IMR-90 (cell line): ENCODE results near the gene CIAO2A. TPM values are rescaled to one million over a fixed set of nuclear protein-coding genes. Genes with fewer than 3 reads are reported as not detected.

Experiments used
- ATAC-seq: fragments of 200-7000 bp; cut with Tn5 transposase; 2 replicates; pipeline ENCODE4 v1.9.1; 2020; ENCODE audit warnings: low read depth, mild to moderate bottlenecking, moderate library complexity
- BruUV-seq: library from RNA; stranded (reverse); fragments of 400-500 nt; replicated peaks from 2 replicates; lab custom pipeline; 2021; lab: Mats Ljungman, UMichigan
- CTCF ChIA-PET: fragments of 300-600 bp; formaldehyde crosslinking; extraction: SDS; loops from one replicate; lab custom pipeline; 2021; ENCODE audit warnings: antibody characterized with exemption; lab: Yijun Ruan, JAX
- POLR2A ChIA-PET: fragments of 300-600 bp; sonication (Branson Sonifier 250); formaldehyde crosslinking; loops from one replicate; lab custom pipeline; 2022; ENCODE audit warnings: antibody characterized with exemption; ENCODE audit not compliant: unreplicated experiment; lab: Charles Lee
- DNase-seq: peaks from one replicate; pipeline ENCODE4 v3.0.0; 2013
- H2AFZ ChIP-seq: replicated peaks from 2 replicates; pipeline ENCODE3; 2013; ENCODE audit warnings: low read length, mild to moderate bottlenecking; ENCODE audit not compliant: poor library complexity
- H2AK5ac ChIP-seq: 2 replicates; pipeline ENCODE4 v1.6.1; 2013; ENCODE audit warnings: low read depth, low read length, inconsistent platforms
- H2AK9ac ChIP-seq: replicated peaks from 2 replicates; pipeline ENCODE3; 2013; ENCODE audit warnings: mild to moderate bottlenecking, low read depth, low read length, moderate library complexity; ENCODE audit not compliant: poor library complexity
- H2BK120ac ChIP-seq: 2 replicates; pipeline ENCODE4 v1.6.1; 2013; ENCODE audit warnings: low read depth, low read length, inconsistent platforms
- H2BK15ac ChIP-seq: 3 replicates; pipeline ENCODE4 v1.6.1; 2013; ENCODE audit warnings: low read depth, low read length, inconsistent platforms
- H2BK20ac ChIP-seq: 2 replicates; pipeline ENCODE4 v1.6.1; 2013; ENCODE audit warnings: low read depth, mild to moderate bottlenecking, inconsistent platforms, low read length, moderate library complexity
- H2BK5ac ChIP-seq: 2 replicates; pipeline ENCODE4 v1.6.1; 2013; ENCODE audit warnings: mild to moderate bottlenecking, low read depth, low read length, inconsistent platforms; ENCODE audit not compliant: poor library complexity, severe bottlenecking
- H3K14ac ChIP-seq: replicated peaks from 2 replicates; pipeline ENCODE4 v1.6.1; 2013; ENCODE audit warnings: low read depth, low read length, inconsistent platforms
- H3K18ac ChIP-seq: 2 replicates; pipeline ENCODE4 v1.6.1; 2013; ENCODE audit warnings: low read depth, low read length, control low read depth
- H3K23ac ChIP-seq: 2 replicates; pipeline ENCODE4 v1.6.1; 2013; ENCODE audit warnings: low read depth, low read length, inconsistent platforms
- H3K27ac ChIP-seq: 2 replicates; pipeline ENCODE4 v1.5.1; 2013; ENCODE audit warnings: mild to moderate bottlenecking, control low read depth, low read length; ENCODE audit not compliant: insufficient read depth
- H3K27me3 ChIP-seq: 2 replicates; pipeline ENCODE4 v1.6.1; 2013; ENCODE audit warnings: low read length; ENCODE audit not compliant: control insufficient read depth, insufficient read depth
- H3K36me3 ChIP-seq: 2 replicates; pipeline ENCODE4 v1.6.1; 2013; ENCODE audit warnings: low read length, mixed read lengths; ENCODE audit not compliant: control insufficient read depth, insufficient read depth
- H3K4ac ChIP-seq: 2 replicates; pipeline ENCODE4 v1.6.1; 2013; ENCODE audit warnings: low read depth, low read length, inconsistent platforms
- H3K4me1 ChIP-seq: 2 replicates; pipeline ENCODE4 v1.6.1; 2013; ENCODE audit warnings: low read length, mixed read lengths; ENCODE audit not compliant: control insufficient read depth, insufficient read depth
- H3K4me2 ChIP-seq: 2 replicates; pipeline ENCODE4 v1.6.1; 2013; ENCODE audit warnings: low read depth, mild to moderate bottlenecking, control low read depth, low read length, moderate library complexity
- H3K4me3 ChIP-seq: 2 replicates; pipeline ENCODE4 v1.5.1; 2013; ENCODE audit warnings: low read depth, mild to moderate bottlenecking, control low read depth, low read length, moderate library complexity; ENCODE audit not compliant: insufficient read depth
- H3K56ac ChIP-seq: 2 replicates; pipeline ENCODE4 v1.6.1; 2013; ENCODE audit warnings: low read length, inconsistent platforms; ENCODE audit not compliant: insufficient read depth; ENCODE audit errors: extremely low read depth
- H3K79me1 ChIP-seq, 2 experiments: 2 replicates each; pipeline ENCODE4 v1.6.1; 2013; ENCODE audit warnings: low read length in 2 of 2, inconsistent platforms in 1 of 2, low read depth in 1 of 2
- H3K9ac ChIP-seq: 2 replicates; pipeline ENCODE4 v1.6.1; 2013; ENCODE audit warnings: low read depth, low read length, control low read depth
- H3K9me1 ChIP-seq: 2 replicates; pipeline ENCODE4 v1.6.1; 2013; ENCODE audit warnings: low read length, inconsistent platforms; ENCODE audit not compliant: insufficient read depth
- H3K9me3 ChIP-seq: 2 replicates; pipeline ENCODE4 v1.6.1; 2013; ENCODE audit warnings: low read length; ENCODE audit not compliant: control insufficient read depth, insufficient read depth
- H4K20me1 ChIP-seq: 2 replicates; pipeline ENCODE4 v1.6.1; 2013; ENCODE audit warnings: low read length, inconsistent platforms; ENCODE audit not compliant: insufficient read depth
- H4K5ac ChIP-seq: 2 replicates; pipeline ENCODE4 v1.6.1; 2013; ENCODE audit warnings: mild to moderate bottlenecking, low read depth, low read length, control low read depth
- H4K8ac ChIP-seq, 2 experiments: 2 replicates each; pipeline ENCODE4 v1.6.1; 2013; ENCODE audit warnings: low read depth in 2 of 2, low read length in 2 of 2, control low read depth in 1 of 2, inconsistent platforms in 1 of 2
- H4K91ac ChIP-seq: 2 replicates; pipeline ENCODE4 v1.6.1; 2013; ENCODE audit warnings: low read depth, low read length, inconsistent platforms; ENCODE audit not compliant: insufficient read depth
- BHLHE40 ChIP-seq: fragments of 150-350 bp; IDR thresholded peaks from 2 replicates; pipeline ENCODE4 v1.6.1; 2016; ENCODE audit warnings: mild to moderate bottlenecking, low read depth, low read length
- CEBPB ChIP-seq: IDR thresholded peaks from 2 replicates; pipeline ENCODE4 v1.6.1; 2012; ENCODE audit warnings: low read depth, low read length, improper control_type of control experiment
- CHD1 ChIP-seq: IDR thresholded peaks from 2 replicates; pipeline ENCODE4 v1.6.1; 2012; ENCODE audit warnings: low read depth, low read length, improper control_type of control experiment
- CTCF ChIP-seq: conservative IDR thresholded peaks from 2 replicates; pipeline ENCODE4 v1.5.1; 2012; ENCODE audit warnings: mild to moderate bottlenecking, low read depth, low read length, improper control_type of control experiment
- ELK1 ChIP-seq: fragments of 150-350 bp; IDR thresholded peaks from 2 replicates; pipeline ENCODE4 v1.6.1; 2016; ENCODE audit warnings: low read depth, mild to moderate bottlenecking, low read length, moderate library complexity, borderline replicate concordance
- FOS ChIP-seq: fragments of 150-350 bp; IDR thresholded peaks from 2 replicates; pipeline ENCODE4 v1.6.1; 2016; ENCODE audit warnings: low read depth, low read length
- MAFK ChIP-seq: IDR thresholded peaks from 2 replicates; pipeline ENCODE4 v1.6.1; 2012; ENCODE audit warnings: low read depth, low read length, improper control_type of control experiment
- MAZ ChIP-seq: IDR thresholded peaks from 2 replicates; pipeline ENCODE4 v1.6.1; 2012; ENCODE audit warnings: low read depth, mild to moderate bottlenecking, low read length, improper control_type of control experiment, moderate library complexity, borderline replicate concordance
- MXI1 ChIP-seq: IDR thresholded peaks from 2 replicates; pipeline ENCODE4 v1.6.1; 2012; ENCODE audit warnings: low read depth, mild to moderate bottlenecking, low read length, moderate library complexity, borderline replicate concordance
- NFE2L2 ChIP-seq: fragments of 150-350 bp; IDR thresholded peaks from 2 replicates; pipeline ENCODE4 v1.6.1; 2016; ENCODE audit warnings: low read depth, mild to moderate bottlenecking, low read length
- POLR2A ChIP-seq: IDR thresholded peaks from 2 replicates; pipeline ENCODE4 v1.6.1; 2012; ENCODE audit warnings: mild to moderate bottlenecking, low read depth, low read length
- RAD21 ChIP-seq: IDR thresholded peaks from 2 replicates; pipeline ENCODE4 v1.6.1; 2012; ENCODE audit warnings: low read length, improper control_type of control experiment
- RCOR1 ChIP-seq: IDR thresholded peaks from 2 replicates; pipeline ENCODE4 v1.6.1; 2012; ENCODE audit warnings: mild to moderate bottlenecking, low read length, improper control_type of control experiment; ENCODE audit not compliant: insufficient replicate concordance
- RFX5 ChIP-seq: IDR thresholded peaks from 2 replicates; pipeline ENCODE4 v1.8.0; 2012; ENCODE audit warnings: low read depth, mild to moderate bottlenecking, low read length, moderate library complexity
- SMC3 ChIP-seq: fragments of 150-350 bp; IDR thresholded peaks from 2 replicates; pipeline ENCODE4 v1.6.1; 2016; ENCODE audit warnings: low read depth, mild to moderate bottlenecking, antibody characterized with exemption, low read length, moderate library complexity
- USF2 ChIP-seq: fragments of 150-350 bp; IDR thresholded peaks from 2 replicates; pipeline ENCODE4 v1.6.1; 2017; ENCODE audit warnings: mild to moderate bottlenecking, antibody characterized with exemption, low read length, low read depth
- WGBS, 2 experiments: methylation state at CpG; one replicate each; pipeline versions ENCODE4 v1.1.5 to v1.1.7; 2013; ENCODE audit warnings: missing lambda C conversion rate in 2 of 2; ENCODE audit not compliant: insufficient read length in 1 of 2; ENCODE audit errors: extremely low coverage in 2 of 2; 5-methylcytosine and 5-hydroxymethylcytosine counted together
- dilution Hi-C: fragments of 300-500 bp; cut with HindIII; formaldehyde crosslinking; loops from one replicate; pipeline ENCODE4 v1.14.3; 2018; ENCODE audit warnings: low sequenced_read_pairs; ENCODE audit not compliant: unreplicated experiment
- in situ Hi-C: fragments of 300-500 bp; cut with MboI; formaldehyde crosslinking; loops from 3 replicates; pipeline ENCODE4 v1.14.3; 2019; ENCODE audit warnings: low sequenced_read_pairs, inconsistent platforms, mixed read lengths
- intact Hi-C: fragments of 100-400 bp; cut with micrococcal nuclease; formaldehyde crosslinking; loops from 2 replicates; pipeline ENCODE4 v1.10.0; 2022
- polyA plus RNA-seq, 3 experiments: library from polyadenylated mRNA; depleted of rRNA; stranded (reverse); fragments of >200 nt; gene quantifications; 2 replicates each; pipeline ENCODE4 v1.2.3, GENCODE V29; 2012; ENCODE audit warnings: low replicate concordance in 1 of 3
- total RNA-seq: library from RNA; depleted of rRNA; stranded (reverse); fragments of >200 nt; gene quantifications from 2 replicates; pipeline ENCODE4 v1.2.3, GENCODE V29; 2012

The CIAO2A gene
- total and polyA plus RNA-seq, 2 of the 4 experiments (the other 2 are of a cell fraction) = 36.7 to 38.3 TPM

- Histone ChIP-seq H3K18ac (no peak overlapping the region), H3K9ac (no peak overlapping the region), H3K79me1 (peaks cover 5 to 27% of the 10 kb centered on the region in 2 experiments; a peak in 1 of 4 replicates), H3K9me1 (peaks cover 26% of the 10 kb centered on the region), H4K20me1 (0 out of 2 replicates have a peak, but pooled peaks cover 5% of the 10 kb centered on the region), H3K4ac (no peak overlapping the region), H4K8ac (no peak overlapping the region), H3K56ac (no peak overlapping the region), H3K27ac (no peak overlapping the region), H3K14ac (no peak overlapping the region), H2AFZ (no peak overlapping the region), H3K27me3 (no peaks in the 10 kb centered on the region), H3K4me1 (no peaks in the 10 kb centered on the region; the same call in 1 of the 2 replicates), H2BK15ac (no peak overlapping the region), H2AK5ac (no peak overlapping the region), H3K4me2 (no peak overlapping the region), H3K4me3 (no peak overlapping the region), H2BK20ac (no peak overlapping the region), H2BK120ac (no peak overlapping the region), H2AK9ac (peak overlapping the region; percentile 28), H4K5ac (no peak overlapping the region), H4K91ac (no peak overlapping the region), H3K23ac (no peak overlapping the region), H3K9me3 (no peaks in the 10 kb centered on the region), H2BK5ac (no peak overlapping the region), H3K36me3 (peaks cover 69% of the 10 kb centered on the region)
- 54% methylated on average over 5 of the region's 9 CpGs; no CpG with 5 or more reads in 1 of the 2 experiments for WGBS, 2 experiments
- in situ Hi-C loops (no loop called here), intact Hi-C loops (no loop called here), dilution Hi-C loops (no loop called here)
- peak; percentile 74 for ATAC-seq
- DNase-seq = peak; percentile 44
- no TSS peak for BruUV-seq
- TF ChIP-seq RFX5 (no peak), CHD1 (no peak), USF2 (no peak), NFE2L2 (no peak), CTCF (no peak), RAD21 (no peak), RCOR1 (no peak), SMC3 (no peak), CEBPB (no peak), MAZ (no peak), BHLHE40 (no peak), POLR2A (no peak), MAFK (no peak), ELK1 (no peak), MXI1 (no peak), FOS (no peak)
- POLR2A ChIA-PET = no interaction called here
- CTCF ChIA-PET = interaction anchor here (0.9 kb wide), 1 partner anchor 31 kb away, joined by 3 read pairs; no protein-coding TSS in a partner anchor
These were observed 40.7 kb upstream of the CIAO2A start for GRCh38 chr15:64134345-64134829.
